Astrocyte (in vitro differentiated cells and primary cell): ENCODE data around the gene NUP160. TPM values are rescaled to one million over a fixed set of nuclear protein-coding genes. Genes with fewer than 3 reads are reported as not detected.
"Not testable (repeated sequence)": the region's sequence is repeated elsewhere in the genome, so short reads cannot be mapped to it uniquely, and the experiment has no call there.

Experiments
- DNase-seq: peaks from one replicate; pipeline ENCODE4 v3.0.0-alpha.2; 2010; ENCODE audit warnings: low read depth
- FAIRE-seq: peaks from 2 replicates; lab custom pipeline; 2011; peaks lifted over from hg19 to GRCh38; lab: Jason Lieb, UNC
- H2AFZ ChIP-seq: 2 replicates; pipeline ENCODE4 v1.6.0; 2012; ENCODE audit warnings: low read depth, low read length, inconsistent platforms
- H3K27ac ChIP-seq: 2 replicates; pipeline ENCODE4 v1.5.1; 2011; ENCODE audit warnings: low read depth, low read length, inconsistent platforms
- H3K27me3 ChIP-seq: 2 replicates; pipeline ENCODE4 v1.6.0; 2011; ENCODE audit warnings: low read length, inconsistent platforms; ENCODE audit not compliant: insufficient read depth
- H3K36me3 ChIP-seq: 2 replicates; pipeline ENCODE4 v1.5.1; 2011; ENCODE audit warnings: low read length, inconsistent platforms; ENCODE audit not compliant: insufficient read depth
- H3K4me1 ChIP-seq: 2 replicates; pipeline ENCODE4 v1.5.1; 2011; ENCODE audit warnings: low read length, inconsistent platforms; ENCODE audit not compliant: insufficient read depth
- H3K4me2 ChIP-seq: 2 replicates; pipeline ENCODE4 v1.6.0; 2012; ENCODE audit warnings: low read length, inconsistent platforms
- H3K4me3 ChIP-seq: 2 replicates; pipeline ENCODE4 v1.5.1; 2011; ENCODE audit warnings: low read depth, mild to moderate bottlenecking, low read length, inconsistent platforms; ENCODE audit not compliant: insufficient read depth
- H3K79me2 ChIP-seq: 2 replicates; pipeline ENCODE4 v1.6.0; 2012; ENCODE audit warnings: mild to moderate bottlenecking, low read length, inconsistent platforms; ENCODE audit not compliant: insufficient read depth
- H3K9ac ChIP-seq: 2 replicates; pipeline ENCODE4 v1.6.0; 2012; ENCODE audit warnings: mild to moderate bottlenecking, low read length, inconsistent platforms
- H3K9me3 ChIP-seq: 2 replicates; pipeline ENCODE4 v1.5.1; 2012; ENCODE audit warnings: low read depth, mild to moderate bottlenecking, low read length, inconsistent platforms; ENCODE audit not compliant: insufficient read depth
- H4K20me1 ChIP-seq: 2 replicates; pipeline ENCODE4 v1.6.0; 2012; ENCODE audit warnings: low read length, inconsistent platforms; ENCODE audit not compliant: insufficient read depth
- H3K27ac Mint-ChIP-seq: one replicate; pipeline ENCODE4 v1.8.0; 2021; ENCODE audit warnings: mild to moderate bottlenecking, mixed read lengths; ENCODE audit not compliant: unreplicated experiment
- H3K27me3 Mint-ChIP-seq: one replicate; pipeline ENCODE4 v1.8.0; 2021; ENCODE audit warnings: low read depth, mixed read lengths; ENCODE audit not compliant: unreplicated experiment
- H3K36me3 Mint-ChIP-seq: one replicate; pipeline ENCODE4 v1.8.0; 2021; ENCODE audit warnings: low read depth, mixed read lengths; ENCODE audit not compliant: unreplicated experiment
- H3K4me1 Mint-ChIP-seq: one replicate; pipeline ENCODE4 v1.8.0; 2021; ENCODE audit warnings: low read depth, mixed read lengths; ENCODE audit not compliant: unreplicated experiment
- H3K4me3 Mint-ChIP-seq: one replicate; pipeline ENCODE4 v1.8.0; 2021; ENCODE audit warnings: mild to moderate bottlenecking, moderate library complexity, mixed read lengths; ENCODE audit not compliant: unreplicated experiment
- H3K9me3 Mint-ChIP-seq: one replicate; pipeline ENCODE4 v1.8.0; 2021; ENCODE audit warnings: mild to moderate bottlenecking, mixed read lengths; ENCODE audit not compliant: unreplicated experiment
- EZH2 ChIP-seq: IDR thresholded peaks from 2 replicates; pipeline ENCODE4 v1.6.1; 2012; ENCODE audit warnings: mild to moderate bottlenecking, low read length, inconsistent platforms; ENCODE audit not compliant: insufficient read depth
- total RNA-seq: library from RNA; stranded (reverse); gene quantifications from 2 replicates; pipeline ENCODE4 v1.2.1, GENCODE V29; 2021
- TF ChIP-seq, protein P1 (sequence below): IDR thresholded peaks from 2 replicates; pipeline ENCODE4 v1.5.1; 2011; ENCODE audit warnings: low read depth, mild to moderate bottlenecking, inconsistent platforms, low read length, moderate library complexity; ENCODE audit not compliant: insufficient read depth

NUP160 gene
- total RNA-seq, 1 donor from 2014 or later: 23.8 TPM

DNA sequence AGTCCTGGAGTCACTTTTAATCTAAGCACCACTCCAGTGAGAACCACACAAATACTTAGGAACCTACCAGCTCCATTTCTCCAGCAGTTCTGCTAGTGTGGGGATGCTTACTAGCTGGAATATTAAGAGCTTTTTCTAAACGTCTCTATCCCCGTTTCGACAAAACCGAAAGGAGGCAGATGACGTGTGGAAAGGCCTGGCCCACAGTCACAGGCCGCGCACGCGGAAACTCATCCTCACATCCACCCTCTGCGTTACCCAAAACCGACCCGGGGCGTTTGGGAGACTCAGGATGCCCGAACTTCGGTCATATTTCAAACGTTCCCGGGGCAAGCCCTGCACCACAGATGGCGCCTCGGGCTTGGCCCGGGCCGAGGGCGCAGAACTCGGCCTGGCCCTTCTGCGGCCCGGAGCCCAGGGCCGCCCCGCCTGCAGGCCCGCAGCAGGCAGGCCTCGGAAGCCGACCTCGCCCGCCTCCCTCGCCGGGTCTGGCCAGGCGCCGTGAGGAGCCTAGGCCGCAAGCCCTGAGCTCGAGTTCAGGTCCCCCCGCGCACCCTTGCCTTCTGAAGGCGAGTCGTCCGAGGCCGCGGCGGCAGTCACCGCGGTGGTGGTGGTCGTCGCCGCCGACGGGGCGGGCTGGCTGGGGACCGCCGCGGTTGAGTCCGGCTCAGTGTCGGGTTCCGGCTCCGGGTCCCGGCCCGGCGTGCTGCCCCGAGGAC is 81.5 kb downstream of the NUP160 start:
- Histone ChIP-seq H3K79me2 (peaks cover 53% of the 10 kb centered on the region), H3K9ac (peak overlapping the region; percentile 98), H2AFZ (peak overlapping the region; percentile 38), H3K9me3 (no peaks in the 10 kb centered on the region), H3K27ac (peak overlapping the region; percentile 94), H3K36me3 (peaks cover 14% of the 10 kb centered on the region), H3K27me3 (no peaks in the 10 kb centered on the region), H3K4me3 (peak overlapping the region; percentile 99), H4K20me1 (peaks cover 44% of the 10 kb centered on the region), H3K4me2 (peak overlapping the region; percentile 91), H3K4me1 (peaks cover 19% of the 10 kb centered on the region)
- TF ChIP-seq, protein P1, sequence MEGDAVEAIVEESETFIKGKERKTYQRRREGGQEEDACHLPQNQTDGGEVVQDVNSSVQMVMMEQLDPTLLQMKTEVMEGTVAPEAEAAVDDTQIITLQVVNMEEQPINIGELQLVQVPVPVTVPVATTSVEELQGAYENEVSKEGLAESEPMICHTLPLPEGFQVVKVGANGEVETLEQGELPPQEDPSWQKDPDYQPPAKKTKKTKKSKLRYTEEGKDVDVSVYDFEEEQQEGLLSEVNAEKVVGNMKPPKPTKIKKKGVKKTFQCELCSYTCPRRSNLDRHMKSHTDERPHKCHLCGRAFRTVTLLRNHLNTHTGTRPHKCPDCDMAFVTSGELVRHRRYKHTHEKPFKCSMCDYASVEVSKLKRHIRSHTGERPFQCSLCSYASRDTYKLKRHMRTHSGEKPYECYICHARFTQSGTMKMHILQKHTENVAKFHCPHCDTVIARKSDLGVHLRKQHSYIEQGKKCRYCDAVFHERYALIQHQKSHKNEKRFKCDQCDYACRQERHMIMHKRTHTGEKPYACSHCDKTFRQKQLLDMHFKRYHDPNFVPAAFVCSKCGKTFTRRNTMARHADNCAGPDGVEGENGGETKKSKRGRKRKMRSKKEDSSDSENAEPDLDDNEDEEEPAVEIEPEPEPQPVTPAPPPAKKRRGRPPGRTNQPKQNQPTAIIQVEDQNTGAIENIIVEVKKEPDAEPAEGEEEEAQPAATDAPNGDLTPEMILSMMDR: no peak
- no peak for TF ChIP-seq EZH2
- DNase-seq (peak; percentile 59), FAIRE-seq (no peak)
- Mint-ChIP-seq H3K27me3 (no peaks in the 10 kb centered on the region), H3K4me3 (peak overlapping the region; percentile 99), H3K9me3 (no peaks in the 10 kb centered on the region), H3K36me3 (peaks cover 5% of the 10 kb centered on the region), H3K27ac (peak overlapping the region; percentile 94), H3K4me1 (peaks cover 5% of the 10 kb centered on the region)

DNA sequence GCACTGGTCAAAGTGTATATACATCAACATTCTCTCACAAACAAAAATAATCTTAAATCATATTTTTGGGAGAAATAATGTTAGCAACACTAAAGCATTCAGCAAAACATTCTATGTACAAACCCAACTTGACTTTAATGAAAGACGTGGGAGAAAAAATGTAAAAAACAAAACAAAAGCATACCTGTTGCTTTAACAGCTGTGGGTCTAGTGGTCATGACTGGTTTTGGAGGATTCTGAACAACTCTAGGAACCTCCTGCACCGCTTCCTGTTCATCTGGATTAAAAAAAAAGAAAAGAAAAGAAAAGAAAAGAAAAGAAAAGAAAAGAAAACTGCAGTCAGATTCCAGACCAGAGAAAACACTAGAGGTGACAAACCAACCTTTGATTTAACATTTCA is 83.1 kb downstream of the NUP160 start:
- H3K27ac ChIP-seq: no peak overlapping the region
- H3K9ac ChIP-seq: peak overlapping the region; percentile 98
- Mint-ChIP-seq H3K4me3 (peak overlapping the region; percentile 99), H3K36me3 (peaks cover 11% of the 10 kb centered on the region), H3K9me3 (no peaks in the 10 kb centered on the region), H3K27ac (peak overlapping the region; percentile 85), H3K27me3 (no peaks in the 10 kb centered on the region), H3K4me1 (peaks cover 5% of the 10 kb centered on the region)
- TF ChIP-seq, protein P1: no peak
- no peak for TF ChIP-seq EZH2
- H3K9me3 ChIP-seq: no peaks in the 10 kb centered on the region
- peaks cover 69% of the 10 kb centered on the region for H3K79me2 ChIP-seq
- DNase-seq (peak; percentile 27), FAIRE-seq (no peak)
- H3K4me1 ChIP-seq: peaks cover 19% of the 10 kb centered on the region
- H4K20me1 ChIP-seq: peaks cover 60% of the 10 kb centered on the region
- H3K4me2 ChIP-seq: peak overlapping the region; percentile 91
- H3K36me3 ChIP-seq: peaks cover 22% of the 10 kb centered on the region
- H3K27me3 ChIP-seq: no peaks in the 10 kb centered on the region
- no peak overlapping the region for H2AFZ ChIP-seq
- peak overlapping the region; percentile 99 for H3K4me3 ChIP-seq

DNA sequence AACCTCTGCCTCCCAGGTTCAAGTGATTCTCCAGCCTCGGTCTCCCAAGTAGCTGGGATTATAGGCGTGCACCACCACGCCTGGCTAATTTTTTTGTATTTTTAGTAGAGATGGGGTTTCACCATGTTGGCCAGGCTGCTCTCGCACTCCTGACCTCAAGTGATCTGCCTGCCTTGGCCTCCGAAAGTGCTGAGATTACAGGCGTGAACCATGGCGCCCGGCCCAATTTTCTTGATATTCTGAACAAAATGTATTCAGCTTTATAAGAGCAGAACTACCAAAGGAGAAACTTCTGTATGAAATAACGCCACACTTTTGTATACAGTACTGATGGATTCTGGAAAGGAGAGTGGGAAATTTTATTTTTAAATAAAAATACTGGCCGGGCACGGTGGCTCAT is 88.9 kb downstream of the NUP160 start:
- not testable (repeated sequence) for H3K4me3 Mint-ChIP-seq, H3K4me1 Mint-ChIP-seq, H3K9me3 Mint-ChIP-seq, FAIRE-seq, H3K27me3 ChIP-seq, H3K4me1 ChIP-seq, H3K27ac ChIP-seq, H3K27ac Mint-ChIP-seq, H3K27me3 Mint-ChIP-seq, H2AFZ ChIP-seq, DNase-seq, H3K4me2 ChIP-seq, H3K4me3 ChIP-seq, H3K9ac ChIP-seq, H3K9me3 ChIP-seq
- H3K36me3 Mint-ChIP-seq: peaks cover 28% of the 10 kb centered on the region
- H4K20me1 ChIP-seq: peaks cover 65% of the 10 kb centered on the region
- H3K36me3 ChIP-seq: peaks cover 47% of the 10 kb centered on the region
- H3K79me2 ChIP-seq: peaks cover 83% of the 10 kb centered on the region
